ENCODE measurements around the gene HOXA9. TPM values are rescaled to one million over a fixed set of nuclear protein-coding genes. Genes with fewer than 3 reads are reported as not detected.

The HOXA9 gene
- total RNA-seq, 1 experiment from 2014 or later: not detected

DNA sequence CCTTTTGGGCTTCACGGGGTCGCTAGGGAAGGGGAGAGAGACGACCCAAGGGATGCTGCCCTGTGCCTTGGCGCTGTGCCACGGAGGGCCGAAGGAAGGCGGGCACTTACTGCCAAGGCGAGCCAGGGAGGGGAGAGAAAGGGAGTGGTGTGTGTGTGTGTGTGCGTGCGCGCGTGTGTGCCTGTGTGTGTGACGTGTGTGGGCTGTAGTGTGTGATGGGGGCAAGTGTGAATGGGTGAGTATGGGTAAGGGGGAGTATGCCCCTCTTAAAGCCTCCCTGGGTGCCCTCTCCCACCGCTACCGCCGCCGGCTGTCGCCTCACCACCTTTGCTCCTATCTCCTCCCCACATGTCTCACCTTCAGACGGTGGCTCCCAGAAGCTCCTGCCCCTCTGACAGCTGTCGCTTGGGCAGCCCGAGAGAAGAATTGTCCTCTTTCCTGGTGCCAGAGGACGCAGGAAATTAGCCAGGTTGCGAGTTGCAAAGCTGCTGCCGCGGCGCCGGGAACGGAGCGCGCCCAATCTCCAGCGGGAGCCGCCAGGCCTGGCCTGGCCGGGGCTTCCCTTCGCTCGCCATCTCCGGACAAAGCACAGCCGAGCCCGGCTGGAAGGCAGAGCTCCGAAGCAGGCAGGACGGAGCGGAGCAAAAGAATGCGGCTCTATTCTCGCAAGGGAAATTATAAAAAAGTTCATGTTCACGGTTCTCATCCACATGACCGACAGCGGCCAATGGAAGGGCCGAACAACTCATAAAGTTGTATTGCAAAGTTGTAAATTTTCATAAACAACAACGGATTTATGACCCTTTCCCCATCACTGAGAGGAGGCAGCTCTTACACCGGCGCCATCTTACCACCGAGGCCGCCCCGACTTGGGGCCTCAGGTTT, 13.2 kb downstream of the HOXA9 start, which contains the start of gene HOXA3:
HOXA3 (minus strand) TSS at position 653 of the 885 bp plus-strand sequence. CDS start 41,943 bp downstream, outside the sequence.
- DNase-seq (ENCODE audit: low read depth, low spot score): no peak
- in situ Hi-C loops (cut with HindIII; ENCODE audit: low pct_unique_long_range_greater_than_20kb, low sequenced_read_pairs): no loop called here

DNA sequence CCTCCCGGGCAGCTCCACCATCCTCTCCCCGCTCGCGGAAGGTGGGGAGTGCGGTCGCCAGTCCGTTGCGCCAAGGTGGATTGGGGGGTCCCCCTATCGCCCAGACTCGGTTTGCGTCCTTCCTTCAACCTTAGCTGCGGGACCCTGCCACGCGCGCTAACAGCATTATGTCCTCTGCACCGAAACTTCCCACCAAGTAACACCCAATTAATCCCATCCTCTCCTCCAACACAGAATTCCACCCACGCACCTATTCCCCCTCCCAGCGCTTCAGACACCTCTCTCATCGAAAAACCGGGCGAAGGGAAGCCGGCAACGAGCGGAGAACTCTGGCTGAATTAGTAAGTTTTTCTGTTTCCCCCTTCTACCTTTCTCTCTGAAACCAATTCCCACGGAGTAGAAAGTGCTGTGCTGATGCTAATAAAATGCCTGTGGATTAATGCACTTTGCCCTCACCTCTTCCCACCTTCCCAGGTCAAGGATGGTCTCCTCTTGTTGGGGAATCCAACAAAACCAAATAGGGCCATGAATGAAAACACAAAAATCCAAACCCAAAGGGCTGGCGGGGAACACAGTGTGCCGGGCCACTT, 13.9 kb downstream of the HOXA9 start:
- in situ Hi-C loops (cut with HindIII; ENCODE audit: low pct_unique_long_range_greater_than_20kb, low sequenced_read_pairs): no loop called here
- no peak for DNase-seq (ENCODE audit: low read depth, low spot score)

DNA sequence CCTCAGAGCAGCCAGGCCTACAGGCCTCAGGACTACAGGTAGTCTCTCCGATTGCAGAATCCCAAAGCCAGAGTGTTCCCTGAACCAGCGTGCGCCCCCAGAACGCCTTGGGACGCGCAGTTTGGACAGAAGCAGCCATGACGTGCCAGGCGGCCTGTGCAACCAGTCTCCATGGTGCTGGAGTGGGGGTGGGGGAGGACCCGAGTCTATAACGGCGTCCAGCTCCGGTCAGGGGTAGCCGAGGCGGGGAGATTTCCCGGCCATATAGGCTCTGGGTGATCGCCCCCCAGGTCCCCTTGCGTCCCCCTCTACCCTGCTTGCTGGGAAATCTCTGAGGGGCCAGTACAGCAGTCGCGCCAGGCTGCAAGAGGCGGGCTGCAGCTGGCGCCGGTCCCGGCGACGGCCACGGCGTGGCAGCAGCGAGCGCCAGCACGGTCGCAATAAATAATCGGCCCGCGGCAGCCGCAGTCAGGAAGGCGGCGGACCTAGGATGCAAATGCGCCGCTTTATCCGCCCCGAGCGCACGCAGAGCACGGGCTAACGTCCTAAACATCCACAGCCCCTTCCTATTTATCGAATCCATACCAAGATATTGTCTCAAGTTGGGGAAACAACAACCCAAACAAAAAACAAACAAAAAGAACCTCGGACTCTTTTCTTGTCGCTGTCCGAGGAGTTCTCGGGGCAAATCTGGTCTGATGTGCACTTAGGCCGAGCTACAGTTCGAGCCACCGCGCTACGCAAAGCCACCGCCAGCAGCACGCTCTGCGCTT, 14.6 kb downstream of the HOXA9 start:
- peak; percentile 85 for DNase-seq (ENCODE audit: low read depth, low spot score)
- in situ Hi-C loops (cut with HindIII; ENCODE audit: low pct_unique_long_range_greater_than_20kb, low sequenced_read_pairs): no loop called here

DNA sequence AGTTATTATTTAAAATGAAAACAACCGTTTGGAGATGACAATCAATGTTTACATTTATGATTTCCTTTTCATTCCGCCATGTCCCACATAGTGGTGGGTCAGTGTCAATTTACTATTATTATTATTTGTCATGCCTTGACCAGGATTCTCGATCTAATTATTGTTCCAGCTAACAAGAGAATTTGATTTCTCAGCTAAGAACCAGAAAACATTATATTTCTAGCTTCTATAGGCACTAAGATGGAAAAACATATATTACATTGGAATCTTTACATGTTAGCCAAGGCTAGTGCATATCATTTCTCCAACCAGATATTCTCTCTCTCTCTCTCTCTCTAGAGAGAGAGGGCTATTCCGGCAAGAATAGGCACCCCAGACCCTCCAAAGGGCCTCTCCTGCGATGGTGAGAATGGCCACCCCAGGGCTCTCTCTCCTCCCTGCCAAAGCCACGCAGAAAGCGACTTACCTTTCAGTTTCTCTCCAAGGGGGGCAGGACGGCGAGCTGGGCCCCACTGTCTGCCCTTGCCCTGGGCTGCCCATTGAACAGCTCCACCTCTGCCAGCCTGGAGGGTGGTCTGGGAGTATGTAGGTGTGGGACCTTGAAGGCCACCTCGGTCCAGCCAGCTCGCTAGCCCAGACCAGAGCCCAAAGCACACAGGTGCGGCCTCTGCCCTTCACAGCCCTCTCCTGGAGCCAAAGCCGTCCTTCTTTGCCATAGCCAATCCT, 15.3 kb downstream of the HOXA9 start:
- peak; percentile 31 for DNase-seq (ENCODE audit: low read depth, low spot score)
- in situ Hi-C loops (cut with HindIII; ENCODE audit: low pct_unique_long_range_greater_than_20kb, low sequenced_read_pairs): no loop called here

DNA sequence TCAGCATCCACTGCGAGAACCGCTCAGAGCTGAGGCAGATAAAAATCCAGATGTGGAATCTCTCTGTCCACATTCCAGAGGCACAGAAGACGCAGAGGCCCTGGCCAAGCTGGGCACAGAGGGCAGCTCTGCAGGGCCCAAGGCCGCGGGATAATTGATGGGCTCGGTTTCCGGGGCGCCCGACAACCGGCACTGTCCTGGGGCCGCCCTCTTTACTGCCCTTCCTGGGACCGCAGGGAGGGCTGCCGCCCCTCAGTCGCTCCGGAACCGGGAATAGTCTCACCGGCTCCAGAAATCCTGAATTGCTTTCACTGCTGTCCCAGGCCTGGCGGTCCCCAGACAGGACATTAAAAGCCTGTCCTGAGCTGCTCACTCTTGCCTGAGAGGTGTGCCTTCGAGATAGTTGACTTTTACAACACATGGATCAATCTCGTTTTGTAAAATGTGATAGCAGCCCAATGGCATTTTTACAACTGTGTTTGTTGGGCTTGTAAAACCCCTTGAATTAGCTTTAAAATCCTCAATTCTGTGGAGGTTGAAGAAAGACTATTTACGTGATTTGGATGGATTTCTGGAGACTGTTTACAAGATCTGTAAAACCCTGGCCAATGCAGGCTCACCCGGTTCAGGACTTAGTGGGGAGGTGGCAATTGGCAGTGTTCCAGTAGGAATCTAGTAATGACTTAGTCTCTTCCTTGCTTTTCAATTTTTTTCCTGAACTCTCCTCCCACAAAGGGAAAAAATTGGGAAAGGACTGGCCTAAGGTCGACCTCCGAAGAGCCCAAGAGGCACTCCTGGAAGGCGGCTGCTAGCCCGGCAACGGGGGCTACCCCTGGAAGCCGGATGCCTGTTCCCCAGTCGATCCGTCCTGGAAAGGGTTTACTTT, 16.3 kb downstream of the HOXA9 start:
- in situ Hi-C loops (cut with HindIII; ENCODE audit: low pct_unique_long_range_greater_than_20kb, low sequenced_read_pairs): no loop called here
- DNase-seq (ENCODE audit: low read depth, low spot score): no peak

DNA sequence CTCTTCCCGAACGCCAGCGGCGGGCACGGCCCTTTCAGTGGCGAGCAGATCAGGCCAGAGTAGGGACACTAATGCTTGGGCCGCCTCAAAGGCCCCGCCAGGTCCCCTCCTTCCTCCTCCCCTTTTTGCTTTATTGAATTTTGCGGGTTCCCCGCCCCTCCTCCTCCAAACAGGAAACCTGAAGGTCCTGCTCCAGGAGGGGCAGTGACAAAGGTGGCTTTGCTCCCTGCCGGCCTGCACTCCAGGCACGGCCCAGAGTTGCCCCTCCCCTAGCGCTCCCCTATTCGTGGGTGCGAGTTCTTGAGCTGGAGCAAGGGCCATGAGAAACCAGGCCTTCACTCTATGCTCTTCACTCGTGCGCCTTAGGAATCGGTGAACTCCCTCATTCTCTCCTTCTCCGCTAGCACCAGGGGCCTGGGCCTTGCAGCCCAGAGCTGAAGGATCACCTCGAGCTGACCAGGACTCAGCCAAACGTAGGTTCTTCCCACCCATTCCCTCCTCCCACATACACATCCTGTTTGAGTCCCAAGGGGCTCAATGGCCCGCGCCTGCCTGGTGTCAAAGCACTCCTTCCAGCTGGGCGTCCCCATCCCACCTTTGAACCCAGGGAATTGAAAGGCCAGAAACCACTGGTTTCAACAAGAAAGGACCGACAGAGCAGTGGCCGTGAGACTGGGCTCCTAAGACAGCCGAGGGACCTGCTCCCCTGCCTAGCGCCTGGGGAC, 17.1 kb downstream of the HOXA9 start:
- in situ Hi-C loops (cut with HindIII; ENCODE audit: low pct_unique_long_range_greater_than_20kb, low sequenced_read_pairs): no loop called here
- no peak for DNase-seq (ENCODE audit: low read depth, low spot score)

GRCh38 chr7:27147199-27148030, 17.9 kb downstream of the HOXA9 start, which contains the start of gene HOXA6:
HOXA6 (minus strand) TSS chr7:27147774; CDS start chr7:27147749, 25 bp downstream.
- no peak for DNase-seq (ENCODE audit: low read depth, low spot score)

GRCh38 chr7:27146491-27147198, 18.7 kb downstream of the HOXA9 start:
- in situ Hi-C loops (cut with HindIII; ENCODE audit: low pct_unique_long_range_greater_than_20kb, low sequenced_read_pairs): no loop called here
- DNase-seq (ENCODE audit: low read depth, low spot score): no peak

More at GRCh38 chr7:27147199-27148030, 17.9 kb downstream of the HOXA9 start, which contains the start of gene HOXA6:
- in situ Hi-C loops (cut with HindIII; ENCODE audit: low pct_unique_long_range_greater_than_20kb, low sequenced_read_pairs): no loop called here

DNA sequence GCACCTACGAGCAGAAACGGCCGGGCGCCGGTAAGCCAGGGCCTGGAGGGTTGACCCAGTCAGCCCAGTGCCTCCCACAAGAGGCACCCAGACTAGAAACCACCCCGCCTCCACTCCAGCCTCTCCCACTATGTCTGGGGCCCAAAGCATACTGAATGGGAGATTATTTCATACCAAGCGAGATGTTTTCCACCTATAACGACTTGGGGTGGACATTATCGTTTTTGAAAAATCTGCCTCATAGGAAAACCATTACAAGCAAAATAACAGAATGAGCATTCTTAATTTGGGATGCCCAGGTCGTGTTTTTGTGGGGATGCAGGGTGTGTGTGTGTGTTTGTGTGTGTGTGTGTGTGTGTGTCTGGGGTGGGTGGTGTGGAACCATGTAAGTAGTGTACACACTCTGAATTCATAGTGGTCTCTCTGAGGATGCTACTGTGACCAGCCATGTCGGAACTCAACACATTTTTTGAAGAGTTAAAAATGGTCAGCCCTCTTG, 19.4 kb downstream of the HOXA9 start:
- in situ Hi-C loops (cut with HindIII; ENCODE audit: low pct_unique_long_range_greater_than_20kb, low sequenced_read_pairs): no loop called here
- DNase-seq (ENCODE audit: low read depth, low spot score): no peak

GRCh38 chr7:27145165-27145913, 20.0 kb downstream of the HOXA9 start:
- in situ Hi-C loops (cut with HindIII; ENCODE audit: low pct_unique_long_range_greater_than_20kb, low sequenced_read_pairs): no loop called here
- DNase-seq (ENCODE audit: low read depth, low spot score): no peak

DNA sequence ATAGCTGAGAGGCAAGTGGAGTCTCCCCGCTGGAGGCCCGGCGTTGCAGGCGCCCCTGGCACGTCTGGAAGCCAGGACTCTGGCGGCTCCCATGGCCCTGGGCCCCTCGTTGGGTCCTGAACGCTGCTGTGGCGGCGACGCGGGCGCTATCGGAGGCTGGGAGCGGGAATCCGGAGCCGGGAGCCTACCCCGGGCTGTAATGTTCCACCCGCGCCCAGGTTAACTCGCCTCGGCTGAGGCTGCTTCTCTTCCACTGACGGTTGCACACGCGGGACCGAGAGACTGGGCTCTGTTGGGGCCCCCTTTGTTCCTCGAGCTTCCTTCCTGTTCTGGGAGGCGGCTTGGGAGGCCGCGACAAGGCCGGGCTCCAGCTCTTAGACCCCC, 20.6 kb downstream of the HOXA9 start:
- in situ Hi-C loops (cut with HindIII; ENCODE audit: low pct_unique_long_range_greater_than_20kb, low sequenced_read_pairs): no loop called here
- no peak for DNase-seq (ENCODE audit: low read depth, low spot score)

DNA sequence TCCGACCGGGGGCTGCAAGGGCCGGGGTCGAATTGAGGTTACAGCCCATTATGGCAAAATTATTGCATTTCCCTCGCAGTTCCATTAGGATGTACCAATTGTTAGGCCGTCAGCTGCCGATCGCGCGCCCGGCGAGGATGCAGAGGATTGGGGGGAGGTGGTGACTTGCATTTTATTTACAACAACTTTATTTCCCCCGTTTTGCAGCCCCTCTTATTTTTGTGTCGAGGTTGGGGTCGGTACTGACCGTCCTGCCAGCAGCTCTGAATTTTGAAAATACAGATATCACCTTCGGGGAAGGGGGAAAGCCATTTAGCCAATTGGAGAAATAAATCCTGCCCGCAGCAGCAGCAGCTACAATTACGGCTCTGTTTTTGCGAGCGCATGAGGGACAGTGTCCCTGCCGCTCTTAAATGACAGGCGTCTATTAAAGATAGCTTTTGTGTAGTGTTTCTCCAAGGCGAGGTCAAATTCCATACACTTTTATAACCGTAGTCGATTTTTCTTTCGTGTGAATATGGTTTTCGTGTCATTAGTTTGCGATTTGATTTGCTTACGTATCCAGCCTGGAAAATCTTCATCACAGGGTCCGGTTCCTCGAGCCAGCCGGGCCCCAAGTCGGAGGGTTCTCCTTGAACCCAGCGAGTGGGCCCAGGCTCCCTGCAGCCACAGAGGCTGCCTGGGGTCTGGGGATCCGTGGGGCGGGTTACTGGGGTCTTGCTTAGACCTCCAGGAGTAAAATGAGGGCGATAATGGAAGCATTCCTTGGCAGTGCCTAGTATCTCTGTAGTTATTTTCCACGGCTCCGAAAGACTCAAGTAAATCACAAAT, 21.2 kb downstream of the HOXA9 start:
- in situ Hi-C loops (cut with HindIII; ENCODE audit: low pct_unique_long_range_greater_than_20kb, low sequenced_read_pairs): no loop called here
- no peak for DNase-seq (ENCODE audit: low read depth, low spot score)

Data from SK-MEL-5 (cell line).